ENCODE data around the gene DMD.

DMD gene

GRCh38 chrX:31178064-31178768, 2033.1 kb downstream of the DMD start:
- no peak for DNase-seq (ENCODE audit: low read depth)

DNA sequence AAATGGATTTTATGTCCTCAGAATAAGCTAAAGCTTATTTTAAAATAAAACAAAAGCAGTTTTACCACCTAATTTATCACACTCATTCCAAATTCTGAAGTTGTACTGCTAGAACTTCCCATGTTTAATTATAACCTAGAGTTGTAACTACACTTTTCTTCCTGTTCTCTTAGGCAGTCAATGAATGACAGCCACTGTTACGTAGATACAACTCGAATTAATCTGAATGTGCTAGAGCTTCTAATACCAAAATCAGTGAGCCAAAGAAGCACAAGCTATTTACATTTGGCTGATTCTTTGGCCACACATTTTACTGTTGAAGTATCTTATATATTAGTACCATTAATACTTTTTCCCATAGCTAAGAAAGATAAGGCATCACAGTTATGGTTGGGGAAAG, 2040.6 kb downstream of the DMD start:
- no peak for DNase-seq (ENCODE audit: low read depth)

DNA sequence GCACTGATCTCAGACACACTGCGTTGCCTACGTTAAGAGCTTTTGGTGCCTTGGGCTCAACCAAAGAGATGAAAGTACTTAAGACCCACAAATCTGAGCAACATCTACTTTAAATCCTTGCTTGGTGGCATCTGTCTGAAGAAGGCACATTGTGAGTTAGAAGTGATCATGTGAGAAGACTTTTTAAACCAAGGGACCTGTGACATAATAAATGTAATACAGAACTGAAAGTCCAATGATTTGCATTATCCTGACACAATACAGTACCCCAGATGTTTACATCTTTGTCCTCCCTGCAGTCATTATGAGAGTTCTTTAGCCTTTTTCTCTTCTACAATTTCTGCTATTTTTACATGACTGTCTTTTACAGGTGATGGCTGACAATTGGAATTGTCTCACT, 2042.8 kb downstream of the DMD start:
- no peak for DNase-seq (ENCODE audit: low read depth)

DNA sequence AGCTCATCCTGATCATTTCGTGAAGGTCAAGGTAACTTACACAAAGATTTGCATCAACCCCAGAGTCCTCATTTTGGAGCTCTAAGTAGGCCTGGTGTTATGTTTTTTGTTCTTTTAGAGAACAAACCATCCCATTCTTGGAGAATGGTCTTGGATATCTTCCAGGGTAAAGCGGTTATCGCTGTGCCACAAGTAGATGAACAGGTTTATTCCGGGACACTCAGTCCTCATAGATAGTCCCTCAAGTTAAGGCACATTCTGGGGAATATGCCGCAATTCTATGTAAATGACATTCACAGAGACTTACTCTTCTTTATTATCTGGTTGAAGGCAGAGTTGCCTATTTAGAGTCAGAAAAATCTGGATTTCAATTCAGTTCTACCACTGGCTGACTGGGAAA, 2044.5 kb downstream of the DMD start:
- no peak for DNase-seq (ENCODE audit: low read depth)

GRCh38 chrX:31166416-31166815, 2044.9 kb downstream of the DMD start:
- no peak for DNase-seq (ENCODE audit: low read depth)

GRCh38 chrX:31165241-31166035, 2045.9 kb downstream of the DMD start:
- DNase-seq (ENCODE audit: low read depth), result no peak

DNA sequence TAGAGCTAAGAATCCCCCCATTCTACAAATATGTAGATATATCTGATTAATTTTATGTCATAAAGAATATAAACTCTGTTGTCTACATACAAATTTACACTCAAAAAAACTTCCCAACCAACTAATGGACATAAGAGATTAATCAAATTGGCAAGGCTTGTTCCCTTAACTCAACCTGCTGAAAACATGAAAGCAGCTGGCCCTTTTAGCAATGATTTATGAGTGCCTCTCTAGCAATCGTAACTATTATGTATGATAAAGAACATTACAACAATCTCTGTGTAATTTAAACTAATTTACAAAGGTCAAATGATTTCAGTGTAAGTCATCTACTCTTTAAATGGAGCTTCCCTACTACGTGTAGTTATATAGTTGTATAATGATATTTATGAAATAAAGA, 2056.4 kb downstream of the DMD start:
- DNase-seq (ENCODE audit: low read depth), result no peak

GRCh38 chrX:31153475-31154047, 2057.8 kb downstream of the DMD start:
- DNase-seq (ENCODE audit: low read depth), result no peak

- DNase-seq (ENCODE audit: low read depth), result no peak
These were observed 2064.2 kb downstream of the DMD start for GRCh38 chrX:31147175-31147574.

GRCh38 chrX:31139961-31140360, 2071.4 kb downstream of the DMD start:
- no peak for DNase-seq (ENCODE audit: low read depth)

DNA sequence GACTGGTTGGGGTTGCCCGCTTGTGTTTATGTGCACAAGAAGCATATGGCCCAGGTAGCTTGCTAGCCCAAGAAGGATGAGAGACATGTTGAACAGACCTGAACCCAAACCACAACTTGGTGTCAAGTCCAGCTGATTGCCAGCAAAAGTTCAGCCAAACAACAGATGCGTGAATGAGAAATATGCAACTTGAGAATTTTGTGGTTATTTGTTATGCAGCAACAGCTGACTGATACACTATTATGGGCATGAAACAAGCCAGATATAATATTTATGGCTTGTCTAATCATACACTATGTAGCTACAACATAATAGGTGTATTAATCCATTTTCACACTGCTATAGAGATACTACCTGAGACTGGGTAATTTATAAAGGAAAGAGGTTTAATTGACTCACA, 2073.2 kb downstream of the DMD start:
- no peak for DNase-seq (ENCODE audit: low read depth)

DNA sequence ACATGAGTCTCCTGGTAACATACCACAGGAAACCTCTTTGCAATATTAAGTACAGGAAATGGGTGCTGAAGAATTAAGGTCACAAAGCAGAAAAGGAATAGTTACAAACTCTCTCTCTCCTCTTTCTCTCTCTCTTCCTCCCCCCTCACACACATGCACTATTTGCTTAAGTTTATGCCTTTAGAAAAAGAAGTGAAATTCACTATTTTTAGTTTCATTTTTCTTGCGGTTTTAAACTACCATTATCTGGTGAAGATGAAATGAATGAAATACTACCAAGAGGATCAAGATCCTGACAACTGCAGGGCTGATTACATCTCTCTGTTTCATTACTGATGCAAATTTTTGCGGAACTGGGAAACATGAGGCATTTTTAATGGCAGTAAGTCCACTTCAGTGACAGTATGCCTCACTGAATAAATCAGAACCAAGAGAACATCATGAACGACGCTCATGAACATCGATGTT, 2075.2 kb downstream of the DMD start:
- no peak for DNase-seq (ENCODE audit: low read depth)

DNA sequence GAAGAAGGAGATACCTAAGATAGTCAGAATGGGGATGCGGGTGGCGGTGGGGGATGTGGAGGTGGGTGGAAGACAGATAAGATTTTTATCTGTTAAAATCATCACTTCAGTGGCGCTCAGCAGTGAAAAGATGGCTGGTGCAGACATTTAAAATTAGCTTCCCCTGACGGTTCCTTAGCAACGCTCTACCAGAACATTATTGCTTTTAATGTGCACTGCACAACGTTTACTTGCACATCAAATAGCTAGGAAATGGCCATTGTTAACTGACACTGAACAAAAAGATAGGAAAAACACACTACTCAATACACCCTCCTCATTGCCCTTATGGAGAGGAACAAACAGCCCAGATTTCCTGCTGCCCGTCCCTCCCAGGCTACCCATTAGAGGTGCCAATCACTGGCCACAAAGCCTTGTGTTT, 2078.5 kb downstream of the DMD start:
- no peak for DNase-seq (ENCODE audit: low read depth)

DNA sequence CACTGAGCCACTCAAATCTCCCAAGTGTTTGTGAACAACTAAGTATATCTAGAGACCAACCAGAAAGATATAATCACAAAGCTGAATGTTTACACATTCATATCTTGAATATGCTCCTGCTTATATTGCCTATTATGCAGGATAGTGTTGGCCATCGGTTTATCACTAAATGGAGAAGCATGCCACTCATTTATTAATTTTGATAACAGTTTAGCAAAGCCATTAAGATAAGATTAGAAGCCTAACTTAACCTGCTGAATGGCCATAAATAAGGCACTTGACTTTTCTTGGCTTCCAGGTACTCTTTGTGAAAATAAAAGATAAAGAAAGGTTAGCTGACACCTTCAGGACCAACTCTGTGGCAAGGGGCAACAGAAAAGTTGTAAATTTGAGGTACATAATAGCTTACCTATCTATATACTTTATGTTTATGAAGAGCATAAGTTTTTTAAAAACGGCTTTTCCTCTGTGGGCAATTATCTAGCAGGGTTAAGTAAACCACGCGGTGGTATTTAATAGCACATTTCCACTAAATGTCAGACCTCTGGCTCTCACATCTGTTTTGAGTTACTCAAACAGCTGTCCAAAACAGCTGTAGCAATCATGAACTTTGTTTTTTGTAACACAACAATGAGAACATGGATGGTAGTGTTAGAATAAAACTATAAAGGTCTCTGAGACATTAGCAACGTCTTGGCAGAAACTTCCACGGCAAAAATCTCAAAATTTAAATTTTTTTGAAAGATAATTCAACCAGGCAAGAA, 2080.7 kb downstream of the DMD start:
- DNase-seq (ENCODE audit: low read depth), result no peak

- no peak for DNase-seq (ENCODE audit: low read depth)
These were observed 2082.5 kb downstream of the DMD start for GRCh38 chrX:31128855-31129254.

DNA sequence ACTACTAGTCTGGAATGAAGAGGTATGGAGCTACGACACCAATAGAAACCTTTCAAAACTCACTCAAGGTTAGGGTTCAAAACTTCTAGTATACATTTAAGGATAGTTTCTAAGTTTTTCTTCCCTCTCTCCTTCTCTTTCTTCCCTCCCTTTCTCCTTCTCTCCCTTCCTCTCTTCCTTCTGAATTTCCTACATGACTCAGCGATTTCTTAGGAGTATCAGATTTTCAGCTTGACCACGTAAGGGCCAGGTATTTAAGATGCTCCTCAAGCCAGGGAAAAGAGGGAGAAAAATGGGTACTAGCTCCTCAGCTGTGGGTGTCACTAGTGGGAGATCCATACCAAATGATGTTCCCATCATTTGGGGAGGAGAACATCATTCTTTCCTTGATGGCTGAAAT, 2083.6 kb downstream of the DMD start:
- no peak for DNase-seq (ENCODE audit: low read depth)

- peak; percentile 8 for DNase-seq (ENCODE audit: low read depth)
These were observed 2085.1 kb downstream of the DMD start for GRCh38 chrX:31126205-31126604.

DNA sequence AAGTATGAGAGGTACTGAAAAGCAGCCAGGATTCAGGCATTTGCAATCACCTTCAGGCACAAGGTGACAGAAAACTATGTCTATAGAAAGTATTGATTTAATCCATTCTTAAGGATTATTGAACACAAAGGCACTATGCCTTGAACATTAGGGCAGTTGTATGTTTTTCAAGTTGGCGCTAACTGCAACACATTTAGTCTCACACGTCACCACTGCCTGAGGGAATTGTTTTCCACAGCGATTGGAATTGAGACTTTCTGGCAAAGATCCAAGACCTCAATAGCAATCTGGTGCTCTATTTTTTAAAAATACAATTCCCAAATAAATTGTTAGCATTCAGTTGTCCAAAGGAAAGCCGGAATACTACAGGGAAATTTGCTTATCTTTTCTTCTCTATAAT, 2086.8 kb downstream of the DMD start:
- no peak for DNase-seq (ENCODE audit: low read depth)

- DNase-seq (ENCODE audit: low read depth), result no peak
These were observed 2088.0 kb downstream of the DMD start for GRCh38 chrX:31123335-31123734.

DNA sequence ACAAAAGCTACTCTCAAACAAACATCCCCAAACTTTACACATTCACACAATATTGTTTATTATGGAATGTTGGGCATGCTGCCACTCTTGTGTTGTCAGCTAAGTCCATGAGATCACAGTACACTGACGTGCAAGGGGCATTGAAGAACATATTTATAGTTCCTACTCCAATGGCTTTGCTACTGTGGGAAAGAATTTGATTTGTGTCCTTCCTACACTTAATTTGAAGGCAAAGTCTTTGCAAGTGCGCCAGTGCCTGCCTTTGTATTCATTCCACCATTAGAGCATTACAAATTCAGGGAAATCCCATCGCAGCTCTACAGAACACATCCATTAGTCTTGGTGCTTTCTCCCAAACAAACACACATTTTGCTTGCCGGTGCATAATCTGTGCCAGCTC, 2094.1 kb downstream of the DMD start:
- DNase-seq (ENCODE audit: low read depth), result no peak

DNA sequence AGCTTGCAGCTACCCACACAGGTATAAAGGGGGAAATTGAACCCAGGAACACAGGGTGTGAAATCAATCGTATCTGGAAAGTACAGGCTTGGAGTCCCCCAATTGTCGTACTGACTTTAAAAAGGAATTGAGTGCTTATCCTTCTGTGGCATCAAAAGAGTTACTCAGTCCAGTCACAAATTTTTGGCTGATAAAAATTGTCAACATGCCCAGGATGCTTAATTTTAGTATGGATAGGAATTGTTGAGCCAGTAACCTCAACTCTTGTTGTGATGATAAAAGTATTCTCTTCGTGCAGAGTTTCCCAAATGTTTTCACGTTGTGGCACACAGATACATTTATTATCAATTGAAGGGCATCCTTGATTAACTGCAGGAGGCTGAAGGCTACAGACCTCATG, 2096.0 kb downstream of the DMD start:
- no peak for DNase-seq (ENCODE audit: low read depth)

- DNase-seq (ENCODE audit: low read depth), result no peak
These were observed 2096.5 kb downstream of the DMD start for GRCh38 chrX:31114858-31115257.
